ENCODE results near the gene RBM33. TPM values are rescaled to one million over a fixed set of nuclear protein-coding genes. Genes with fewer than 3 reads are reported as not detected.
A peak's percentile ranks its signal among the peaks of the same experiment; 100 is the strongest.
"Not testable (repeated sequence)": the region's sequence is repeated elsewhere in the genome, so short reads cannot be mapped to it uniquely, and the experiment has no call there.

RBM33 gene
- total and polyA plus RNA-seq, 3 experiments from 2014 or later, result 68.5 to 71.6 (median 68.7) TPM

- DNase-seq; H3K27me3 ChIP-seq (ENCODE audit: insufficient read depth, low read length, poor library complexity, severe bottlenecking); H3K27me3 Mint-ChIP-seq; H3K9me3 ChIP-seq (ENCODE audit: low read length); H3K27ac ChIP-seq (ENCODE audit: low read depth, low read length); H3K27ac Mint-ChIP-seq; H3K4me3 ChIP-seq (ENCODE audit: low read length); POLR2A ChIA-PET; H3K4me3 Mint-ChIP-seq; H3K9me3 Mint-ChIP-seq; CTCF ChIA-PET: not testable (repeated sequence)
- peaks cover 19% of the 10 kb centered on the region for H3K4me1 ChIP-seq (ENCODE audit: insufficient read depth, low read length)
- peaks cover 12% of the 10 kb centered on the region for H3K36me3 ChIP-seq (ENCODE audit: insufficient read depth, low read length)
- peaks cover 71 to 91% (median 84%) of the 10 kb centered on the region in 3 donors for H3K4me1 Mint-ChIP-seq
- peaks cover 22 to 72% (median 24%) of the 10 kb centered on the region in 3 donors for H3K36me3 Mint-ChIP-seq
Measured at GRCh38 chr7:155686620-155687324, 42.3 kb downstream of the RBM33 start.

- POLR2A ChIA-PET; H3K4me3 ChIP-seq (ENCODE audit: low read length); H3K9me3 ChIP-seq (ENCODE audit: low read length); H3K27me3 Mint-ChIP-seq; DNase-seq; CTCF ChIA-PET; H3K9me3 Mint-ChIP-seq; H3K27me3 ChIP-seq (ENCODE audit: insufficient read depth, low read length, poor library complexity, severe bottlenecking); H3K36me3 ChIP-seq (ENCODE audit: insufficient read depth, low read length); H3K4me3 Mint-ChIP-seq; H3K27ac ChIP-seq (ENCODE audit: low read depth, low read length): not testable (repeated sequence)
- Mint-ChIP-seq H3K4me1 (peaks cover 79 to 91% (median 87%) of the 10 kb centered on the region in 3 donors), H3K27ac (peak overlapping the region in 1 of 8 donors; percentile 43), H3K36me3 (peaks cover 22 to 63% (median 22%) of the 10 kb centered on the region in 3 donors)
- H3K4me1 ChIP-seq (ENCODE audit: insufficient read depth, low read length), result peaks cover 24% of the 10 kb centered on the region
Measured at GRCh38 chr7:155688237-155688636, 43.8 kb downstream of the RBM33 start.

- H3K27ac Mint-ChIP-seq; H3K27me3 ChIP-seq (ENCODE audit: insufficient read depth, low read length, poor library complexity, severe bottlenecking); H3K4me3 ChIP-seq (ENCODE audit: low read length); H3K9me3 Mint-ChIP-seq; DNase-seq; H3K27me3 Mint-ChIP-seq; H3K27ac ChIP-seq (ENCODE audit: low read depth, low read length); H3K9me3 ChIP-seq (ENCODE audit: low read length); POLR2A ChIA-PET; H3K36me3 ChIP-seq (ENCODE audit: insufficient read depth, low read length); CTCF ChIA-PET: not testable (repeated sequence)
- H3K4me1 ChIP-seq (ENCODE audit: insufficient read depth, low read length), result peaks cover 22% of the 10 kb centered on the region
- H3K36me3 Mint-ChIP-seq, result peaks cover 13 to 48% (median 22%) of the 10 kb centered on the region in 3 donors
- H3K4me3 Mint-ChIP-seq, result peak overlapping the region in 3 of 7 donors; percentile 16 to 23 (median 17)
- H3K4me1 Mint-ChIP-seq, result peaks cover 72 to 91% (median 84%) of the 10 kb centered on the region in 3 donors
Measured at GRCh38 chr7:155690655-155691054, 46.2 kb downstream of the RBM33 start.

- ChIA-PET POLR2A (no interaction called here), CTCF (no interaction called here)
- H3K4me3 ChIP-seq (ENCODE audit: low read length), result no peak overlapping the region
- no peak overlapping the region for H3K27ac ChIP-seq (ENCODE audit: low read depth, low read length)
- no peaks in the 10 kb centered on the region for H3K27me3 ChIP-seq (ENCODE audit: insufficient read depth, low read length, poor library complexity, severe bottlenecking)
- H3K36me3 ChIP-seq (ENCODE audit: insufficient read depth, low read length), result no peaks in the 10 kb centered on the region
- H3K4me1 ChIP-seq (ENCODE audit: insufficient read depth, low read length), result peaks cover 27% of the 10 kb centered on the region
- Mint-ChIP-seq H3K4me3 (peak overlapping the region in 2 of 7 donors; percentile 49 to 67), H3K4me1 (peaks cover 81 to 94% (median 94%) of the 10 kb centered on the region in 3 donors), H3K9me3 (peaks cover 0 to 4% (median 0%) of the 10 kb centered on the region in 5 donors), H3K27me3 (no peaks in the 10 kb centered on the region), H3K27ac (peak overlapping the region in 3 of 8 donors; percentile 24 to 84 (median 54)), H3K36me3 (peaks cover 9 to 43% (median 11%) of the 10 kb centered on the region in 3 donors)
- no peak for DNase-seq
- H3K9me3 ChIP-seq (ENCODE audit: low read length), result no peaks in the 10 kb centered on the region
Measured at GRCh38 chr7:155692317-155692716, 47.9 kb downstream of the RBM33 start.

GRCh38 chr7:155693826-155694225 is 49.4 kb downstream of the RBM33 start:
- no peak overlapping the region for H3K27ac ChIP-seq (ENCODE audit: low read depth, low read length)
- no peak overlapping the region for H3K4me3 Mint-ChIP-seq
- no peaks in the 10 kb centered on the region for H3K27me3 ChIP-seq (ENCODE audit: insufficient read depth, low read length, poor library complexity, severe bottlenecking)
- CTCF ChIA-PET, result no interaction called here
- peaks cover 0 to 2% (median 0%) of the 10 kb centered on the region in 5 donors for H3K9me3 Mint-ChIP-seq
- no peaks in the 10 kb centered on the region for H3K9me3 ChIP-seq (ENCODE audit: low read length)
- H3K36me3 Mint-ChIP-seq, result peaks cover 4 to 42% (median 4%) of the 10 kb centered on the region in 3 donors
- DNase-seq, result no peak
- H3K4me1 ChIP-seq (ENCODE audit: insufficient read depth, low read length), result peaks cover 27% of the 10 kb centered on the region
- H3K4me1 Mint-ChIP-seq, result peaks cover 83 to 95% (median 95%) of the 10 kb centered on the region in 3 donors
- no peaks in the 10 kb centered on the region for H3K27me3 Mint-ChIP-seq
- H3K27ac Mint-ChIP-seq, result no peak overlapping the region
- POLR2A ChIA-PET, result no interaction called here
- no peak overlapping the region for H3K4me3 ChIP-seq (ENCODE audit: low read length)
- H3K36me3 ChIP-seq (ENCODE audit: insufficient read depth, low read length), result no peaks in the 10 kb centered on the region

- no peak overlapping the region for H3K27ac ChIP-seq (ENCODE audit: low read depth, low read length)
- H3K9me3 ChIP-seq (ENCODE audit: low read length), result no peaks in the 10 kb centered on the region
- no peak for DNase-seq
- H3K27me3 ChIP-seq (ENCODE audit: insufficient read depth, low read length, poor library complexity, severe bottlenecking), result no peaks in the 10 kb centered on the region
- H3K9me3 Mint-ChIP-seq, result peaks cover 0 to 2% (median 0%) of the 10 kb centered on the region in 5 donors
- H3K27me3 Mint-ChIP-seq, result no peaks in the 10 kb centered on the region
- H3K4me1 Mint-ChIP-seq, result peaks cover 82 to 96% (median 96%) of the 10 kb centered on the region in 3 donors
- peaks cover 27% of the 10 kb centered on the region for H3K4me1 ChIP-seq (ENCODE audit: insufficient read depth, low read length)
- ChIA-PET POLR2A (no interaction called here), CTCF (no interaction called here)
- no peak overlapping the region for H3K4me3 Mint-ChIP-seq
- no peaks in the 10 kb centered on the region for H3K36me3 ChIP-seq (ENCODE audit: insufficient read depth, low read length)
- H3K27ac Mint-ChIP-seq, result peak overlapping the region in 2 of 8 donors; percentile 4 to 14
- H3K36me3 Mint-ChIP-seq, result peaks cover 1 to 49% (median 4%) of the 10 kb centered on the region in 3 donors
- H3K4me3 ChIP-seq (ENCODE audit: low read length), result no peak overlapping the region
Measured at GRCh38 chr7:155694851-155695250, 50.4 kb downstream of the RBM33 start.

- Histone ChIP-seq H3K4me3 (ENCODE audit: low read length) (no peak overlapping the region), H3K9me3 (ENCODE audit: low read length) (no peaks in the 10 kb centered on the region), H3K27ac (ENCODE audit: low read depth, low read length) (no peak overlapping the region), H3K36me3 (ENCODE audit: insufficient read depth, low read length) (peaks cover 6% of the 10 kb centered on the region), H3K27me3 (ENCODE audit: insufficient read depth, low read length, poor library complexity, severe bottlenecking) (no peaks in the 10 kb centered on the region), H3K4me1 (ENCODE audit: insufficient read depth, low read length) (peaks cover 24% of the 10 kb centered on the region)
- no peaks in the 10 kb centered on the region for H3K27me3 Mint-ChIP-seq
- peaks cover 4 to 58% (median 6%) of the 10 kb centered on the region in 3 donors for H3K36me3 Mint-ChIP-seq
- peaks cover 66 to 82% (median 81%) of the 10 kb centered on the region in 3 donors for H3K4me1 Mint-ChIP-seq
- H3K4me3 Mint-ChIP-seq, result no peak overlapping the region
- H3K9me3 Mint-ChIP-seq, result peaks cover 0 to 2% (median 0%) of the 10 kb centered on the region in 5 donors
- POLR2A ChIA-PET, result no interaction called here
- peak overlapping the region in 5 of 8 donors; percentile 0 to 85 (median 6) for H3K27ac Mint-ChIP-seq
- DNase-seq, result no peak
- CTCF ChIA-PET, result no interaction called here
Measured at GRCh38 chr7:155696747-155697146, 52.3 kb downstream of the RBM33 start.

- DNase-seq, result no peak
- no peak overlapping the region for H3K4me3 Mint-ChIP-seq
- Histone ChIP-seq H3K9me3 (ENCODE audit: low read length) (no peaks in the 10 kb centered on the region), H3K4me3 (ENCODE audit: low read length) (no peak overlapping the region), H3K4me1 (ENCODE audit: insufficient read depth, low read length) (peaks cover 8% of the 10 kb centered on the region), H3K27ac (ENCODE audit: low read depth, low read length) (no peak overlapping the region), H3K27me3 (ENCODE audit: insufficient read depth, low read length, poor library complexity, severe bottlenecking) (no peaks in the 10 kb centered on the region), H3K36me3 (ENCODE audit: insufficient read depth, low read length) (peaks cover 24% of the 10 kb centered on the region)
- H3K4me1 Mint-ChIP-seq, result peaks cover 54 to 73% (median 63%) of the 10 kb centered on the region in 3 donors
- no peaks in the 10 kb centered on the region for H3K27me3 Mint-ChIP-seq
- CTCF ChIA-PET, result interaction anchor here (1.2 kb wide), 1 partner anchor 100 kb away, joined by 3 read pairs; no protein-coding TSS in a partner anchor
- H3K36me3 Mint-ChIP-seq, result peaks cover 4 to 70% (median 20%) of the 10 kb centered on the region in 3 donors
- peaks cover 0 to 2% (median 0%) of the 10 kb centered on the region in 5 donors for H3K9me3 Mint-ChIP-seq
- peak overlapping the region in 2 of 8 donors; percentile 8 to 51 for H3K27ac Mint-ChIP-seq
- POLR2A ChIA-PET, result no interaction called here
Measured at GRCh38 chr7:155698633-155699032, 54.2 kb downstream of the RBM33 start.

Data from CD8-positive, alpha-beta memory T cell (primary cell).